ENCODE data around the gene SPACA1.

The SPACA1 gene

DNA sequence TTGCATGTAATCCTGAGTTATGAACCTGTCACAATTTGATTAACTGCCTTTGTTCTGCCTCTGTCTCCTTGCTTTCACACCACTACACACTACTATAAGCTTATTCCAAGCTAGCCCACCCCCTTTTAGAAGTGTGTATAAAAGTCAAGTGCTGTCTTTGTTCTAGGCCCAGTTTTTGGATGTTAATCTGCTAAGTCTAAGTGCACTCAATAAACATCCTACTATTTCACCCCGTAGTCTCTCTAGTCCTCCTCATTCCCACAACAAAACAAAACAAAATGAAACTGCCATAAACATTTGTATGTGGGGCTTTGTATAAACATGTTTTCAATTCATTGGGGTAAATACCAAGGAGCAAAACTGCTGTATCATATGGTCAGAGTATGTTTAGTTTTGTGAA is 16.1 kb upstream of the SPACA1 start (continued):
- peak; percentile 9; the same call in 1 of the 2 replicates for TF ChIP-seq ZNF585B (tag by site-specific recombination; IDR thresholded peaks at IDR 0.05)
- TF ChIP-seq, protein P1, sequence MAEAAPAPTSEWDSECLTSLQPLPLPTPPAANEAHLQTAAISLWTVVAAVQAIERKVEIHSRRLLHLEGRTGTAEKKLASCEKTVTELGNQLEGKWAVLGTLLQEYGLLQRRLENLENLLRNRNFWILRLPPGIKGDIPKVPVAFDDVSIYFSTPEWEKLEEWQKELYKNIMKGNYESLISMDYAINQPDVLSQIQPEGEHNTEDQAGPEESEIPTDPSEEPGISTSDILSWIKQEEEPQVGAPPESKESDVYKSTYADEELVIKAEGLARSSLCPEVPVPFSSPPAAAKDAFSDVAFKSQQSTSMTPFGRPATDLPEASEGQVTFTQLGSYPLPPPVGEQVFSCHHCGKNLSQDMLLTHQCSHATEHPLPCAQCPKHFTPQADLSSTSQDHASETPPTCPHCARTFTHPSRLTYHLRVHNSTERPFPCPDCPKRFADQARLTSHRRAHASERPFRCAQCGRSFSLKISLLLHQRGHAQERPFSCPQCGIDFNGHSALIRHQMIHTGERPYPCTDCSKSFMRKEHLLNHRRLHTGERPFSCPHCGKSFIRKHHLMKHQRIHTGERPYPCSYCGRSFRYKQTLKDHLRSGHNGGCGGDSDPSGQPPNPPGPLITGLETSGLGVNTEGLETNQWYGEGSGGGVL (tag by site-specific recombination; IDR thresholded peaks at IDR 0.05): no peak
- TF ChIP-seq ZNF169 (tag by site-specific recombination; IDR thresholded peaks at IDR 0.05): peak; percentile 88; the same call in 1 of the 2 replicates
- TF ChIP-seq ZNF335 (tag by site-specific recombination; conservative IDR thresholded peaks at IDR 0.05): no peak
- TF ChIP-seq, protein P2, sequence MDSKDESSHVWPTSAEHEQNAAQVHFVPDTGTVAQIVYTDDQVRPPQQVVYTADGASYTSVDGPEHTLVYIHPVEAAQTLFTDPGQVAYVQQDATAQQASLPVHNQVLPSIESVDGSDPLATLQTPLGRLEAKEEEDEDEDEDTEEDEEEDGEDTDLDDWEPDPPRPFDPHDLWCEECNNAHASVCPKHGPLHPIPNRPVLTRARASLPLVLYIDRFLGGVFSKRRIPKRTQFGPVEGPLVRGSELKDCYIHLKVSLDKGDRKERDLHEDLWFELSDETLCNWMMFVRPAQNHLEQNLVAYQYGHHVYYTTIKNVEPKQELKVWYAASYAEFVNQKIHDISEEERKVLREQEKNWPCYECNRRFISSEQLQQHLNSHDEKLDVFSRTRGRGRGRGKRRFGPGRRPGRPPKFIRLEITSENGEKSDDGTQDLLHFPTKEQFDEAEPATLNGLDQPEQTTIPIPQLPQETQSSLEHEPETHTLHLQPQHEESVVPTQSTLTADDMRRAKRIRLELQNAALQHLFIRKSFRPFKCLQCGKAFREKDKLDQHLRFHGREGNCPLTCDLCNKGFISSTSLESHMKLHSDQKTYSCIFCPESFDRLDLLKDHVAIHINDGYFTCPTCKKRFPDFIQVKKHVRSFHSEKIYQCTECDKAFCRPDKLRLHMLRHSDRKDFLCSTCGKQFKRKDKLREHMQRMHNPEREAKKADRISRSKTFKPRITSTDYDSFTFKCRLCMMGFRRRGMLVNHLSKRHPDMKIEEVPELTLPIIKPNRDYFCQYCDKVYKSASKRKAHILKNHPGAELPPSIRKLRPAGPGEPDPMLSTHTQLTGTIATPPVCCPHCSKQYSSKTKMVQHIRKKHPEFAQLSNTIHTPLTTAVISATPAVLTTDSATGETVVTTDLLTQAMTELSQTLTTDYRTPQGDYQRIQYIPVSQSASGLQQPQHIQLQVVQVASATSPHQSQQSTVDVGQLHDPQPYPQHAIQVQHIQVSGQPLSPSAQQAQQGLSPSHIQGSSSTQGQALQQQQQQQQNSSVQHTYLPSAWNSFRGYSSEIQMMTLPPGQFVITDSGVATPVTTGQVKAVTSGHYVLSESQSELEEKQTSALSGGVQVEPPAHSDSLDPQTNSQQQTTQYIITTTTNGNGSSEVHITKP (tag by site-specific recombination; IDR thresholded peaks at IDR 0.05): no peak
- no peak for TF ChIP-seq ZBTB7A (tag by site-specific recombination; IDR thresholded peaks at IDR 0.05; ENCODE audit: low read depth)
- no peak for TF ChIP-seq FEZF1 (tag by site-specific recombination; IDR thresholded peaks at IDR 0.05)
- TF ChIP-seq KLF16 (tag by site-specific recombination; IDR thresholded peaks at IDR 0.05): no peak
- TF ChIP-seq ZNF391 (tag by site-specific recombination; IDR thresholded peaks at IDR 0.05; ENCODE audit: borderline replicate concordance, low read depth): no peak
- no peak for TF ChIP-seq ZNF830 (tag by site-specific recombination; IDR thresholded peaks at IDR 0.05; ENCODE audit: low read depth)
- TF ChIP-seq, protein P3, sequence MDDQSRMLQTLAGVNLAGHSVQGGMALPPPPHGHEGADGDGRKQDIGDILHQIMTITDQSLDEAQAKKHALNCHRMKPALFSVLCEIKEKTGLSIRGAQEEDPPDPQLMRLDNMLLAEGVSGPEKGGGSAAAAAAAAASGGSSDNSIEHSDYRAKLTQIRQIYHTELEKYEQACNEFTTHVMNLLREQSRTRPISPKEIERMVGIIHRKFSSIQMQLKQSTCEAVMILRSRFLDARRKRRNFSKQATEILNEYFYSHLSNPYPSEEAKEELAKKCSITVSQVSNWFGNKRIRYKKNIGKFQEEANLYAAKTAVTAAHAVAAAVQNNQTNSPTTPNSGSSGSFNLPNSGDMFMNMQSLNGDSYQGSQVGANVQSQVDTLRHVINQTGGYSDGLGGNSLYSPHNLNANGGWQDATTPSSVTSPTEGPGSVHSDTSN (CRISPR knock-in tag; IDR thresholded peaks at IDR 0.05): no peak
- no peak for TF ChIP-seq MYNN (tag by site-specific recombination; IDR thresholded peaks at IDR 0.05; ENCODE audit: borderline replicate concordance)
- TF ChIP-seq ZNF132 (tag by site-specific recombination; IDR thresholded peaks at IDR 0.05; ENCODE audit: borderline replicate concordance): no peak
- no peak for TF ChIP-seq ZNF501 (tag by site-specific recombination; IDR thresholded peaks at IDR 0.05)
- TF ChIP-seq KLF1 (tag by site-specific recombination; IDR thresholded peaks at IDR 0.05): no peak
- TF ChIP-seq, protein P4, sequence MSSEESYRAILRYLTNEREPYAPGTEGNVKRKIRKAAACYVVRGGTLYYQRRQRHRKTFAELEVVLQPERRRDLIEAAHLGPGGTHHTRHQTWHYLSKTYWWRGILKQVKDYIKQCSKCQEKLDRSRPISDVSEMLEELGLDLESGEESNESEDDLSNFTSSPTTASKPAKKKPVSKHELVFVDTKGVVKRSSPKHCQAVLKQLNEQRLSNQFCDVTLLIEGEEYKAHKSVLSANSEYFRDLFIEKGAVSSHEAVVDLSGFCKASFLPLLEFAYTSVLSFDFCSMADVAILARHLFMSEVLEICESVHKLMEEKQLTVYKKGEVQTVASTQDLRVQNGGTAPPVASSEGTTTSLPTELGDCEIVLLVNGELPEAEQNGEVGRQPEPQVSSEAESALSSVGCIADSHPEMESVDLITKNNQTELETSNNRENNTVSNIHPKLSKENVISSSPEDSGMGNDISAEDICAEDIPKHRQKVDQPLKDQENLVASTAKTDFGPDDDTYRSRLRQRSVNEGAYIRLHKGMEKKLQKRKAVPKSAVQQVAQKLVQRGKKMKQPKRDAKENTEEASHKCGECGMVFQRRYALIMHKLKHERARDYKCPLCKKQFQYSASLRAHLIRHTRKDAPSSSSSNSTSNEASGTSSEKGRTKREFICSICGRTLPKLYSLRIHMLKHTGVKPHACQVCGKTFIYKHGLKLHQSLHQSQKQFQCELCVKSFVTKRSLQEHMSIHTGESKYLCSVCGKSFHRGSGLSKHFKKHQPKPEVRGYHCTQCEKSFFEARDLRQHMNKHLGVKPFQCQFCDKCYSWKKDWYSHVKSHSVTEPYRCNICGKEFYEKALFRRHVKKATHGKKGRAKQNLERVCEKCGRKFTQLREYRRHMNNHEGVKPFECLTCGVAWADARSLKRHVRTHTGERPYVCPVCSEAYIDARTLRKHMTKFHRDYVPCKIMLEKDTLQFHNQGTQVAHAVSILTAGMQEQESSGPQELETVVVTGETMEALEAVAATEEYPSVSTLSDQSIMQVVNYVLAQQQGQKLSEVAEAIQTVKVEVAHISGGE (tag by site-specific recombination; conservative IDR thresholded peaks at IDR 0.05; ENCODE audit: low read depth): no peak
- TF ChIP-seq, protein P5, sequence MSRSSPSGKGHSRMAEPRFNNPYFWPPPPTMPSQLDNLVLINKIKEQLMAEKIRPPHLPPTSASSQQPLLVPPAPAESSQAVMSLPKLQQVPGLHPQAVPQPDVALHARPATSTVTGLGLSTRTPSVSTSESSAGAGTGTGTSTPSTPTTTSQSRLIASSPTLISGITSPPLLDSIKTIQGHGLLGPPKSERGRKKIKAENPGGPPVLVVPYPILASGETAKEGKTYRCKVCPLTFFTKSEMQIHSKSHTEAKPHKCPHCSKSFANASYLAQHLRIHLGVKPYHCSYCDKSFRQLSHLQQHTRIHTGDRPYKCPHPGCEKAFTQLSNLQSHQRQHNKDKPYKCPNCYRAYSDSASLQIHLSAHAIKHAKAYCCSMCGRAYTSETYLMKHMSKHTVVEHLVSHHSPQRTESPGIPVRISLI (tag by site-specific recombination; IDR thresholded peaks at IDR 0.05): no peak
- TF ChIP-seq PRDM1 (tag by site-specific recombination; IDR thresholded peaks at IDR 0.05): no peak
- TF ChIP-seq ZNF558 (tag by site-specific recombination; IDR thresholded peaks at IDR 0.05): peak; percentile 59; the same call in 1 of the 2 replicates
- TF ChIP-seq ZNF121 (tag by site-specific recombination; IDR thresholded peaks at IDR 0.05): no peak
- no peak for TF ChIP-seq ZNF600 (tag by site-specific recombination; IDR thresholded peaks at IDR 0.05)
- TF ChIP-seq, protein P6, sequence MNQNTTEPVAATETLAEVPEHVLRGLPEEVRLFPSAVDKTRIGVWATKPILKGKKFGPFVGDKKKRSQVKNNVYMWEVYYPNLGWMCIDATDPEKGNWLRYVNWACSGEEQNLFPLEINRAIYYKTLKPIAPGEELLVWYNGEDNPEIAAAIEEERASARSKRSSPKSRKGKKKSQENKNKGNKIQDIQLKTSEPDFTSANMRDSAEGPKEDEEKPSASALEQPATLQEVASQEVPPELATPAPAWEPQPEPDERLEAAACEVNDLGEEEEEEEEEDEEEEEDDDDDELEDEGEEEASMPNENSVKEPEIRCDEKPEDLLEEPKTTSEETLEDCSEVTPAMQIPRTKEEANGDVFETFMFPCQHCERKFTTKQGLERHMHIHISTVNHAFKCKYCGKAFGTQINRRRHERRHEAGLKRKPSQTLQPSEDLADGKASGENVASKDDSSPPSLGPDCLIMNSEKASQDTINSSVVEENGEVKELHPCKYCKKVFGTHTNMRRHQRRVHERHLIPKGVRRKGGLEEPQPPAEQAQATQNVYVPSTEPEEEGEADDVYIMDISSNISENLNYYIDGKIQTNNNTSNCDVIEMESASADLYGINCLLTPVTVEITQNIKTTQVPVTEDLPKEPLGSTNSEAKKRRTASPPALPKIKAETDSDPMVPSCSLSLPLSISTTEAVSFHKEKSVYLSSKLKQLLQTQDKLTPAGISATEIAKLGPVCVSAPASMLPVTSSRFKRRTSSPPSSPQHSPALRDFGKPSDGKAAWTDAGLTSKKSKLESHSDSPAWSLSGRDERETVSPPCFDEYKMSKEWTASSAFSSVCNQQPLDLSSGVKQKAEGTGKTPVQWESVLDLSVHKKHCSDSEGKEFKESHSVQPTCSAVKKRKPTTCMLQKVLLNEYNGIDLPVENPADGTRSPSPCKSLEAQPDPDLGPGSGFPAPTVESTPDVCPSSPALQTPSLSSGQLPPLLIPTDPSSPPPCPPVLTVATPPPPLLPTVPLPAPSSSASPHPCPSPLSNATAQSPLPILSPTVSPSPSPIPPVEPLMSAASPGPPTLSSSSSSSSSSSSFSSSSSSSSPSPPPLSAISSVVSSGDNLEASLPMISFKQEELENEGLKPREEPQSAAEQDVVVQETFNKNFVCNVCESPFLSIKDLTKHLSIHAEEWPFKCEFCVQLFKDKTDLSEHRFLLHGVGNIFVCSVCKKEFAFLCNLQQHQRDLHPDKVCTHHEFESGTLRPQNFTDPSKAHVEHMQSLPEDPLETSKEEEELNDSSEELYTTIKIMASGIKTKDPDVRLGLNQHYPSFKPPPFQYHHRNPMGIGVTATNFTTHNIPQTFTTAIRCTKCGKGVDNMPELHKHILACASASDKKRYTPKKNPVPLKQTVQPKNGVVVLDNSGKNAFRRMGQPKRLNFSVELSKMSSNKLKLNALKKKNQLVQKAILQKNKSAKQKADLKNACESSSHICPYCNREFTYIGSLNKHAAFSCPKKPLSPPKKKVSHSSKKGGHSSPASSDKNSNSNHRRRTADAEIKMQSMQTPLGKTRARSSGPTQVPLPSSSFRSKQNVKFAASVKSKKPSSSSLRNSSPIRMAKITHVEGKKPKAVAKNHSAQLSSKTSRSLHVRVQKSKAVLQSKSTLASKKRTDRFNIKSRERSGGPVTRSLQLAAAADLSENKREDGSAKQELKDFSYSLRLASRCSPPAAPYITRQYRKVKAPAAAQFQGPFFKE (tag by site-specific recombination; IDR thresholded peaks at IDR 0.05; ENCODE audit: borderline replicate concordance): no peak
- no peak for TF ChIP-seq ZNF394 (tag by site-specific recombination; IDR thresholded peaks at IDR 0.05; ENCODE audit: borderline replicate concordance)

Measured in HEK293 (cell line).